ENCODE measurements around the gene OSBPL10. TPM values are rescaled to one million over a fixed set of nuclear protein-coding genes. Genes with fewer than 3 reads are reported as not detected.

OSBPL10 gene
- total and polyA plus RNA-seq, 2 of the 8 experiments (the other 6 are each of a cell fraction or from before 2014, with no cell fraction given) = 26.2 to 86.7 TPM

DNA sequence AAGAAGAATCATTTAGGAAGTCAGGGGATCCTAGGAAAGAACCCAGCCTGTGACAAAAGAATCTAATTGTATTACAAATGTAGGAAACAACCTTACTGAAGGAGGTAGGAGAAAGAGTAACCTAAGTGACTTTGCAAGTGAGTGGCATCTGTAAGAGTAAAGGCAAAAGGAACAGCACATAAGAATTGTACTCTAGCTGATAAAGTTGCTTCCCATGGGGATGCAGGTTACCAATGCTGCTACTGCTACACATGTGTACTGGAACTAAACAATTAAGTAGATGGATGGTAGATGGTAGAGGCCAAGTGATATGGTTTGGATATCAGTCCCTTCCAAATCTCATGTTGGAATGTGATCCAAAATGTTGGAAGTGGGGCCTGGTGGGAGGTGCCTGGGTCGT, 60.8 kb downstream of the OSBPL10 start:
- Histone ChIP-seq H2AFZ (ENCODE audit: low read length) (no peak overlapping the region), H2BK120ac (replicated peaks; ENCODE audit: low read depth, low read length) (no peak overlapping the region), H2BK15ac (ENCODE audit: low read length) (no peak overlapping the region), H4K8ac (ENCODE audit: extremely low read depth, insufficient read depth, low read length) (no peak overlapping the region), H2AK5ac (ENCODE audit: low read depth, low read length) (no peak overlapping the region), H3K23ac (ENCODE audit: insufficient read length) (no peak overlapping the region), H3K27ac (ENCODE audit: low read depth, low read length) (no peak overlapping the region), H3K27me3 (replicated peaks in 1 of 4; ENCODE audit: control insufficient read depth in 3 of 4, extremely low read depth in 1 of 4, insufficient read depth in 3 of 4, low read length in 3 of 4) (no peaks in the 10 kb centered on the region), H3K56ac (replicated peaks; ENCODE audit: insufficient read length, low read depth, low read length) (no peak overlapping the region), H3K23me2 (ENCODE audit: low read depth, low read length) (no peaks in the 10 kb centered on the region; the same call in 1 of the 2 replicates), H3K79me2 (ENCODE audit: control insufficient read depth in 1 of 2, insufficient read depth in 2 of 2, low read length in 2 of 2) (peaks cover 8 to 85% of the 10 kb centered on the region in 2 experiments), H3K79me1 (ENCODE audit: low read depth, low read length) (peaks cover 5% of the 10 kb centered on the region), H2BK12ac (ENCODE audit: low read depth, low read length) (no peak overlapping the region), H4K20me1 (replicated peaks in 1 of 2; ENCODE audit: control insufficient read depth in 1 of 2, insufficient read depth in 2 of 2, low read length in 2 of 2) (no peaks in the 10 kb centered on the region), H3K4me1 (replicated peaks in 1 of 4; ENCODE audit: control insufficient read depth in 3 of 4, insufficient read depth in 4 of 4, low read length in 3 of 4) (peaks cover 6 to 28% (median 20%) of the 10 kb centered on the region in 4 experiments), H4K91ac (replicated peaks; ENCODE audit: insufficient read length, low read length) (no peak overlapping the region), H2BK5ac (ENCODE audit: low read depth, low read length) (no peak overlapping the region), H4K5ac (ENCODE audit: insufficient read length, low read depth, low read length) (no peak overlapping the region), H3K4me2 (ENCODE audit: insufficient read depth in 1 of 2, low read depth in 2 of 2, low read length in 2 of 2) (no peak overlapping the region), H3K14ac (ENCODE audit: insufficient read length) (no peak overlapping the region), H3K4me3 (ENCODE audit: extremely low read depth in 1 of 4, insufficient read depth in 2 of 4, low read depth in 3 of 4, low read length in 4 of 4) (no peak overlapping the region), H2BK20ac (ENCODE audit: low read length) (no peak overlapping the region), H3K18ac (ENCODE audit: extremely low read depth, low read length) (no peak overlapping the region), H3K4ac (replicated peaks; ENCODE audit: insufficient read length, low read depth, low read length) (no peak overlapping the region), H3K9me3 (ENCODE audit: insufficient read depth in 2 of 2, low read depth in 1 of 2, low read length in 1 of 2) (peaks cover 7 to 8% of the 10 kb centered on the region in 2 experiments), H3K9ac (replicated peaks in 1 of 4; ENCODE audit: extremely low read depth in 1 of 4, low read depth in 3 of 4, low read length in 3 of 4) (no peak overlapping the region), H3K36me3 (ENCODE audit: control insufficient read depth in 2 of 4, insufficient read depth in 4 of 4, low read length in 3 of 4) (peaks cover 0 to 8% (median 3%) of the 10 kb centered on the region in 4 experiments; a peak in 2 of 8 replicates)
- CTCF ChIA-PET (ENCODE audit: partially characterized antibody) = interaction anchor here (1.1 kb wide), 1 partner anchor 38 kb away, joined by 4 read pairs; no protein-coding TSS in a partner anchor
- WGBS, 2 experiments (ENCODE audit: extremely low coverage in 1 of 2, insufficient coverage in 1 of 2, insufficient read length in 1 of 2, insufficient replicate concordance in 2 of 2, low coverage in 1 of 2, low lambda C conversion rate in 2 of 2, missing lambda C conversion rate in 1 of 2) = 94% methylated on average over 1 of the region's 1 CpG; no CpG with 5 or more reads in 1 of the 2 experiments
- TF ChIP-seq TAF7 (optimal IDR thresholded peaks at IDR 0.05; ENCODE audit: borderline replicate concordance, low read depth, low read length) (no peak), EZH2 (IDR thresholded peaks at IDR 0.05; ENCODE audit: low read depth, low read length, severe bottlenecking) (no peak), KDM1A (IDR thresholded peaks at IDR 0.05; ENCODE audit: borderline replicate concordance, low read length) (no peak), PHF8 (conservative IDR thresholded peaks at IDR 0.05; ENCODE audit: low read depth, low read length) (no peak), RFX5 (IDR thresholded peaks at IDR 0.05; ENCODE audit: borderline replicate concordance, low read depth, low read length) (no peak), MAFK (IDR thresholded peaks at IDR 0.05; ENCODE audit: low read depth, low read length) (no peak)
- TF ChIP-seq, protein P1, sequence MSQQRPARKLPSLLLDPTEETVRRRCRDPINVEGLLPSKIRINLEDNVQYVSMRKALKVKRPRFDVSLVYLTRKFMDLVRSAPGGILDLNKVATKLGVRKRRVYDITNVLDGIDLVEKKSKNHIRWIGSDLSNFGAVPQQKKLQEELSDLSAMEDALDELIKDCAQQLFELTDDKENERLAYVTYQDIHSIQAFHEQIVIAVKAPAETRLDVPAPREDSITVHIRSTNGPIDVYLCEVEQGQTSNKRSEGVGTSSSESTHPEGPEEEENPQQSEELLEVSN (IDR thresholded peaks at IDR 0.05) = no peak
- POLR2A ChIA-PET (ENCODE audit: partially characterized antibody) = no interaction called here
- FAIRE-seq (no peak), DNase-seq (ENCODE audit: low read depth in 1 of 2, low spot score in 2 of 2) (no peak)
